GM21576 (cell line): ENCODE results near the gene SLC15A3.

Experiments
- ATAC-seq: cut with Tn5 transposase; IDR thresholded peaks from one replicate; pipeline ENCODE4 v1.9.1; 2021; ENCODE audit warnings: mild to moderate bottlenecking, moderate library complexity; ENCODE audit not compliant: unreplicated experiment

SLC15A3 gene

DNA sequence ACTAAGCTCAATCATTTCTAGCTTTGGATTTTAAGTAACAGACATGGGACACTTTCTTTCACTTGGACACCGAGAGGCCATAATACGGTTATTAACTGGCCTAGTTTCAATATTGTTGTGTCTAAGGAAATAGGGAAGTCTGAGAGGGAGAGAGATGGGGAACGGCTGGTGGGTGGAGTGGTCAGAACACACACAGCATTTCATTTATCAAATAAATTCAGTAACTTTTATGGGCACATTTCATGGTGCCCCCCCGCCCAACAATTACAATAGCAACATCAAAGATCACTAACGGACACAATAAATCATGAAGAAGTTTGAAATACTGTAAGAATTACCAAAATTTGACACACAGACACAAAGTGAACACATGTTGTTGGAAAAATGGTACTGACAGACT, 56.3 kb downstream of the SLC15A3 start:
- no peak for ATAC-seq

- ATAC-seq = no peak
Observed at GRCh38 chr11:60891103-60891741, 60.8 kb downstream of the SLC15A3 start.

DNA sequence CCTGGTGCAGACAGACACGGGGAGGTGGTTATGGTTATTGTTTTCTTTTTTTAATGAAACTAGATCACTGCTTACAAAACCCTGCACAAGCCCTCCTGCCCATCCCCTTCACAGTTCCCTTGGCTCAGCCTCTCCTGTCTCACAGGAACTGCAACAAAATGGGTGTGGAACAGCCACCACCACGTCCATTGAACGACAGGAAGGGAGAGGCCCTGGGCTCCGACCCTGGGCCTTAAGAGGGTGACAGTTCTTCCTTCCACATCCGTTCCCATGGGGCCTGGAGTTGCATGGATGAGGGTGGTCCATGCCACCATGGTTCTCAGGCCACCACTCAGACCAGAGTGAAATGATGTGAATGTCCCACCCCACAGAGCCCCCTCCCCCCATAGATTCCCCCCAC, 61.3 kb downstream of the SLC15A3 start:
- no peak for ATAC-seq

GRCh38 chr11:60889869-60890311, 62.1 kb downstream of the SLC15A3 start:
- no peak for ATAC-seq

DNA sequence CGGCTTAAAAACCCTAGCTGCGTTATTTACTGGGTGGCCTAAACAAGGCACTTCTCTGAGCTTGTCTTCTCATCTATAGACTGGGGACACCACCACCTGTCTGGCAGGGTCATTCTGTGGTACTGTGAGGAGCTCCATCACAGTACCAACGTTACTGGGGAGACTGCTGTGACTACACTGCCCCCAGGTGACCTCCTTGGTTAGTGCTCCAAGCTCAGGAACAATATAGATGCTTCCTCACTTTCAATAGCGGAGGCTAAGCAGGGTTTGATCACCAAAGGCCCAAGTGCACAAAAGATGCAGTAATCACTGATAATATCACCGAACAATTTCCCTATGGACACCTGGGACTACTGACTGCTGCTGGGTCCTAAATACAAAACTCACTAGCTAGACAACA, 64.4 kb downstream of the SLC15A3 start:
- ATAC-seq = no peak
